Spinal cord (tissue), 10 donors: Measurements from ENCODE around the gene UBE4B. TPM values are rescaled to one million over a fixed set of nuclear protein-coding genes. Genes with fewer than 3 reads are reported as not detected.
A peak's percentile ranks its signal among the peaks of the same experiment; 100 is the strongest.
"Not testable (repeated sequence)": the region's sequence is repeated elsewhere in the genome, so short reads cannot be mapped to it uniquely, and the experiment has no call there.

Source experiments
- DNase-seq, 6 donors: peaks; one replicate each; pipeline versions ENCODE4 v3.0.0 to v3.0.0-alpha.2; 2013 to 2015; ENCODE audit warnings: low spot score in 6 of 6, low read depth in 4 of 6
- H3K27ac ChIP-seq: one replicate; pipeline ENCODE4 v1.5.1; 2013; ENCODE audit warnings: low read depth, low read length, control low read depth
- H3K27me3 ChIP-seq: one replicate; pipeline ENCODE4 v1.6.1; 2013; ENCODE audit warnings: low read length; ENCODE audit not compliant: control insufficient read depth, insufficient read depth
- H3K36me3 ChIP-seq: one replicate; pipeline ENCODE4 v1.6.1; 2013; ENCODE audit warnings: low read length; ENCODE audit not compliant: control insufficient read depth, insufficient read depth
- H3K4me1 ChIP-seq: one replicate; pipeline ENCODE4 v1.6.1; 2013; ENCODE audit warnings: low read length; ENCODE audit not compliant: control insufficient read depth, insufficient read depth
- H3K4me3 ChIP-seq: one replicate; pipeline ENCODE4 v1.5.1; 2013; ENCODE audit warnings: low read depth, low read length, control low read depth
- H3K9me3 ChIP-seq: one replicate; pipeline ENCODE4 v1.6.1; 2013; ENCODE audit warnings: low read length; ENCODE audit not compliant: control insufficient read depth, insufficient read depth
- WGBS: methylation state at CpG from one replicate; pipeline ENCODE4 v1.1.5; 2013; ENCODE audit warnings: missing lambda C conversion rate; ENCODE audit not compliant: insufficient coverage; 5-methylcytosine and 5-hydroxymethylcytosine counted together
- polyA plus RNA-seq, 2 donors: library from polyadenylated mRNA; unstranded; fragments of 120-200 nt; gene quantifications; one replicate each; pipeline ENCODE4 v1.2.1, GENCODE V29; 2013; ENCODE audit not compliant: insufficient read length in 2 of 2
- total RNA-seq, 2 donors: library from RNA; depleted of rRNA in 1 of 2; stranded (reverse); fragments of 120-200 nt in 1 of 2; fragments of >200 nt in 1 of 2; gene quantifications; one replicate each; pipeline versions ENCODE4 v1.2.3 to v1.2.4, GENCODE V29; 2013 to 2014
- donor health status: healthy.

Gene UBE4B
- total and polyA plus RNA-seq, 4 donors = 35.4 to 47.6 (median 39.3) TPM

GRCh38 chr1:10027027-10027426 lies 5.7 kb upstream of the UBE4B start:
- no peak overlapping the region for H3K27ac ChIP-seq
- no peak for DNase-seq
- no peaks in the 10 kb centered on the region for H3K36me3 ChIP-seq
- H3K4me3 ChIP-seq = no peak overlapping the region
- H3K4me1 ChIP-seq = no peaks in the 10 kb centered on the region
- no peaks in the 10 kb centered on the region for H3K9me3 ChIP-seq
- H3K27me3 ChIP-seq = no peaks in the 10 kb centered on the region

- H3K4me3 ChIP-seq, H3K9me3 ChIP-seq, H3K27me3 ChIP-seq, H3K36me3 ChIP-seq, H3K4me1 ChIP-seq, DNase-seq, H3K27ac ChIP-seq: not testable (repeated sequence)
- 82% methylated on average over 17 of the region's 24 CpGs for WGBS
Observed at GRCh38 chr1:10028956-10029500, 3.7 kb upstream of the UBE4B start.

- H3K27ac ChIP-seq = no peak overlapping the region
- no peaks in the 10 kb centered on the region for H3K9me3 ChIP-seq
- no peaks in the 10 kb centered on the region for H3K36me3 ChIP-seq
- H3K27me3 ChIP-seq = no peaks in the 10 kb centered on the region
- H3K4me1 ChIP-seq = peaks cover 5% of the 10 kb centered on the region
- DNase-seq = peak in 1 of 6 donors; percentile 20
- no peak overlapping the region for H3K4me3 ChIP-seq
- no CpG with 5 or more reads among the region's 3 CpGs for WGBS
Observed at GRCh38 chr1:10031461-10031860, 1.3 kb upstream of the UBE4B start.

GRCh38 chr1:10033359-10033845 lies 644 bp downstream of the UBE4B start:
- WGBS = 0% methylated on average over 11 of the region's 19 CpGs
- DNase-seq = peak in 4 of 6 donors; percentile 15 to 77 (median 55)
- Histone ChIP-seq H3K4me1 (peaks cover 5% of the 10 kb centered on the region), H3K9me3 (no peaks in the 10 kb centered on the region), H3K4me3 (peak overlapping the region; percentile 95), H3K27me3 (no peaks in the 10 kb centered on the region), H3K36me3 (peaks cover 7% of the 10 kb centered on the region), H3K27ac (peak overlapping the region; percentile 98)

- DNase-seq = no peak
- Histone ChIP-seq H3K36me3 (peaks cover 20% of the 10 kb centered on the region), H3K27me3 (no peaks in the 10 kb centered on the region), H3K27ac (no peak overlapping the region), H3K4me3 (no peak overlapping the region), H3K4me1 (peaks cover 10% of the 10 kb centered on the region), H3K9me3 (no peaks in the 10 kb centered on the region)
- 96% methylated on average over 4 of the region's 4 CpGs for WGBS
Observed at GRCh38 chr1:10042746-10043145, 10.0 kb downstream of the UBE4B start.

GRCh38 chr1:10045480-10046355 lies 13.0 kb downstream of the UBE4B start:
- Histone ChIP-seq H3K27me3 (no peaks in the 10 kb centered on the region), H3K4me1 (peaks cover 10% of the 10 kb centered on the region), H3K27ac (peak overlapping the region; percentile 49), H3K4me3 (no peak overlapping the region), H3K9me3 (no peaks in the 10 kb centered on the region), H3K36me3 (peaks cover 7% of the 10 kb centered on the region)
- DNase-seq = peak in 2 of 6 donors; percentile 29 to 52
- WGBS = 86% methylated on average over 4 of the region's 8 CpGs

GRCh38 chr1:10046356-10047085 lies 13.8 kb downstream of the UBE4B start:
- DNase-seq = no peak
- WGBS = 79% methylated on average over 7 of the region's 8 CpGs
- no peak overlapping the region for H3K4me3 ChIP-seq

GRCh38 chr1:10048601-10049000 lies 15.8 kb downstream of the UBE4B start:
- 92% methylated on average over 2 of the region's 3 CpGs for WGBS
- Histone ChIP-seq H3K4me3 (no peak overlapping the region), H3K4me1 (peaks cover 10% of the 10 kb centered on the region), H3K27me3 (no peaks in the 10 kb centered on the region), H3K27ac (no peak overlapping the region), H3K9me3 (no peaks in the 10 kb centered on the region), H3K36me3 (peaks cover 7% of the 10 kb centered on the region)
- no peak for DNase-seq

More at GRCh38 chr1:10046356-10047085, 13.8 kb downstream of the UBE4B start:
- H3K4me1 ChIP-seq = peaks cover 10% of the 10 kb centered on the region
- H3K36me3 ChIP-seq = peaks cover 7% of the 10 kb centered on the region
- peak overlapping the region; percentile 49 for H3K27ac ChIP-seq
- no peaks in the 10 kb centered on the region for H3K9me3 ChIP-seq
- H3K27me3 ChIP-seq = no peaks in the 10 kb centered on the region

GRCh38 chr1:10050611-10051010 lies 17.9 kb downstream of the UBE4B start:
- no CpG with 5 or more reads among the region's 3 CpGs for WGBS
- Histone ChIP-seq H3K27ac (no peak overlapping the region), H3K36me3 (no peaks in the 10 kb centered on the region), H3K4me3 (no peak overlapping the region), H3K27me3 (no peaks in the 10 kb centered on the region), H3K9me3 (no peaks in the 10 kb centered on the region), H3K4me1 (peaks cover 8% of the 10 kb centered on the region)
- DNase-seq = no peak
